IPS-NIHi7 (cell line): Measurements from ENCODE around the gene MYMX.

Source experiments
- DNase-seq: peaks from one replicate; pipeline ENCODE4 v3.0.0; 2012; ENCODE audit warnings: mixed read lengths; ENCODE audit errors: extremely low spot score

The MYMX gene

DNA sequence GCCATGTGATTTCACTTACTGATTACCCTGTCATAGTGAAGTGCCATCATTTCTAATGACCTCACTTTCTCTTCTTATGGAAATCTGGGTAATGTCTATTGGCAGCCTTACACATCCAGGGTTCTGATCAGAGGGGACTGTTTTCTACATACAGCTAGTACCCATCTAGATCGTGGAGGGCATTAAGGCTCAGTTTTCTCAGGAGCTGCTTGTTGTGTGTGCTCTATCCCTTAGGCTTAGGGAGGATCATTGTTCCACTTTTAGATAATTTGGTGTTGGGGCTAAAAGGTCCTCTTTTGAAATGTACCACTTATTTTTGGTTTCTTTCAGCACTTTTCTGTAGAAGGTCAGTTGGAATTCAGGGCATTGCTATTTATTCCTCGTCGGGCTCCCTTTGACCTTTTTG, 34.0 kb downstream of the MYMX start:
- DNase-seq, result no peak

GRCh38 chr6:44251576-44252524, 35.1 kb downstream of the MYMX start:
- DNase-seq, result no peak

DNA sequence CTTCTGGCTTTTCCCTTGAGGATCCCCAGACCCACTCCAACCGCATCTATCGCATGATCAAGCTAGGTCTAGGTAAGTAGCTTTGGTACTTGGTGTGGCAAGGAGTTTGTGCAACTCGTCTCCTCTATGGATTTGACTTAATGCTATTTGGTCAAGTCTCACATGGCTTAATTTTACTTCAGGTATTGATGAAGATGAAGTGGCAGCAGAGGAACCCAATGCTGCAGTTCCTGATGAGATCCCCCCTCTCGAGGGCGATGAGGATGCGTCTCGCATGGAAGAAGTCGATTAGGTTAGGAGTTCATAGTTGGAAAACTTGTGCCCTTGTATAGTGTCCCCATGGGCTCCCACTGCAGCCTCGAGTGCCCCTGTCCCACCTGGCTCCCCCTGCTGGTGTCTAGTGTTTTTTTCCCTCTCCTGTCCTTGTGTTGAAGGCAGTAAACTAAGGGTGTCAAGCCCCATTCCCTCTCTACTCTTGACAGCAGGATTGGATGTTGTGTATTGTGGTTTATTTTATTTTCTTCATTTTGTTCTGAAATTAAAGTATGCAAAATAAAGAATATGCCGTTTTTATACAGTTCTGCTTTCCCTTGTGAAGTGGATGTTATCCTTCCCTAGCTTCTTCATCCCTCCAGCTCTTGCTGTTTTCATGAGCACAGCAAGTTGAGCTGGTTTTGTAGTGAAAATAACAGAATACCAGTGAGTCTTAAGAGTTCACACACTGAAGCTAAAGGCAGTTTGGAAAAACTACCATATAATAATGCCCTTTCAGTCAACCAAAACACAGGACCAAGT, 36.8 kb downstream of the MYMX start:
- no peak for DNase-seq

- DNase-seq, result no peak
Observed at GRCh38 chr6:44254191-44255104, 37.7 kb downstream of the MYMX start.

DNA sequence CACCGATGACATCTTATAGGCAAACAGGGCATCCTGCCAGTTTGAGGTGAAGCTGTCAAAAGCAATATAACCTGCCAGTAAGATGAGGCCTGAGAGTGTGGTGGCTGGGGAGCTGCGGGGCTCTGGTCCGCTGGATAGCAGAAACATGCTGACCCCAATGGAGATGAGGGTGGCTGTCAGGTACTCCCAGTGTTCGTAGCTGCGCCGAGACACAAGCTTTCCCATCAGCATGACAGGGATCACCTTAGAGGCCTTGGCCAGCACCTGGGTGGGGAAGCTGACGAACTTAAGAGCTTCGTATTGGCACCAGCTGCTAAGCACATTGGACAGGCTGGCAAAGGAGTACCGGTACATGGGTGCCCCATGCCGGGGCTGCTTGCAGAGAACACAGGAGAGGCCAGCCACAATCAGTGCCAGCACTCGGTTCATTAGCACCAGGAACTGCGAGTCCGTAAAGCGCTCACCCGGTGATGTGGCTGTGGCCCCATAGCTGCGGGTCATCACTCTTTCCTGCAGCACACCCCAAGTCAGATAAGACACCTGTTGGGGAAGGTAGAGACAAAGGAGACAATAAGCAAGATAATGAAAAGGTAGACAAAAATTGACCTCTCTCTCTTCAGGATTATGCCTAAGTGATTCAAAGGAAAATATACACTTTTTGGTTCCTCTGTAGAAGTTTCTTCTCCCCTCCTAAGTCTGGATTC, 38.5 kb downstream of the MYMX start:
- DNase-seq, result no peak

- DNase-seq, result no peak
Observed at GRCh38 chr6:44255871-44256774, 39.4 kb downstream of the MYMX start.

GRCh38 chr6:44256775-44257024, 40.0 kb downstream of the MYMX start:
- DNase-seq, result no peak

- DNase-seq, result peak; percentile 79
Observed at GRCh38 chr6:44257025-44257752, 40.5 kb downstream of the MYMX start, which contains the start of gene SLC35B2. TSS of gene SLC35B2 (minus strand) at chr6:44257528. CDS start at chr6:44257410, 118 bp downstream.

- DNase-seq, result no peak
Observed at GRCh38 chr6:44257753-44258324, 41.1 kb downstream of the MYMX start.

GRCh38 chr6:44258325-44258863, 41.7 kb downstream of the MYMX start:
- no peak for DNase-seq

DNA sequence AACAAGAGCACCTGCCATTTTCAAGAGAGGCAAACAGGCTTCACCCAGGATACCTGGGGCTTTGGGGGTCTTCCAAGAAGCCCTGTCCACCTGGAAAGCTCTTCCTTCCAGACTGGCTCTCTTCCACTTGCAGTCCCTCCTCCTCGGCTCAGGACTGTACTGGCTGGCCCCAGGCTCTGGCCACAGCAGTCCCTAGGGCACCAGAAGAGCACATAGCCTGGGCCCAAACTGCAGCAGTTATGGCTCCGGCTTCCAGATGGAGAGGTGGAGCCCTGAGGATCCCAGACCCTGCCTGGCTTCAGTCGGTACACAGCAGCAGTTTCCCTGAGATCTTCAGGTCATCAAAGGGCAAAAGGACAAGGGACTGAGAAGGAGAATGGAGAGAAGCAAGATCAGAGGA, 42.2 kb downstream of the MYMX start:
- DNase-seq, result no peak

DNA sequence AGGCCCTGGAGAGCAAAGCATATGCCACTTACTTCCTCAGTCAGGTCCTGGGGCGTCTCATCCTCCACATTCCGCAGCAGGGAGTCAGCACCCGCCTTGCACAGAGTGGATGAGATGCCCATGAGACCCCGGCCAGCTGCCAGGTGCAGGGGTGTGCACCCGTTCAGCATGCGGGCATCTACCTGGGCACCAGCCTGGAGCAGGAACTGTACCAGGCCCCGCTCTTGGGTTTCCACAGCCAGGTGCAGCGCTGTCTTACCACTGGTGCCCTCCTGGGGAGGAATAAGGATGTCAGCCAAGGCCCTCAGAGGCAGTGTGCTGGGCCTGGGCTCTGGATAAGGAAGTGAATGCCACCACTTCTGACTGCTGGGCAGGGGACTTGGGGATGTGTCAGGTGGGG, 43.3 kb downstream of the MYMX start:
- DNase-seq, result no peak

- no peak for DNase-seq
Observed at GRCh38 chr6:44260451-44261297, 43.9 kb downstream of the MYMX start.

- DNase-seq, result no peak
Observed at GRCh38 chr6:44261581-44261980, 44.9 kb downstream of the MYMX start.

DNA sequence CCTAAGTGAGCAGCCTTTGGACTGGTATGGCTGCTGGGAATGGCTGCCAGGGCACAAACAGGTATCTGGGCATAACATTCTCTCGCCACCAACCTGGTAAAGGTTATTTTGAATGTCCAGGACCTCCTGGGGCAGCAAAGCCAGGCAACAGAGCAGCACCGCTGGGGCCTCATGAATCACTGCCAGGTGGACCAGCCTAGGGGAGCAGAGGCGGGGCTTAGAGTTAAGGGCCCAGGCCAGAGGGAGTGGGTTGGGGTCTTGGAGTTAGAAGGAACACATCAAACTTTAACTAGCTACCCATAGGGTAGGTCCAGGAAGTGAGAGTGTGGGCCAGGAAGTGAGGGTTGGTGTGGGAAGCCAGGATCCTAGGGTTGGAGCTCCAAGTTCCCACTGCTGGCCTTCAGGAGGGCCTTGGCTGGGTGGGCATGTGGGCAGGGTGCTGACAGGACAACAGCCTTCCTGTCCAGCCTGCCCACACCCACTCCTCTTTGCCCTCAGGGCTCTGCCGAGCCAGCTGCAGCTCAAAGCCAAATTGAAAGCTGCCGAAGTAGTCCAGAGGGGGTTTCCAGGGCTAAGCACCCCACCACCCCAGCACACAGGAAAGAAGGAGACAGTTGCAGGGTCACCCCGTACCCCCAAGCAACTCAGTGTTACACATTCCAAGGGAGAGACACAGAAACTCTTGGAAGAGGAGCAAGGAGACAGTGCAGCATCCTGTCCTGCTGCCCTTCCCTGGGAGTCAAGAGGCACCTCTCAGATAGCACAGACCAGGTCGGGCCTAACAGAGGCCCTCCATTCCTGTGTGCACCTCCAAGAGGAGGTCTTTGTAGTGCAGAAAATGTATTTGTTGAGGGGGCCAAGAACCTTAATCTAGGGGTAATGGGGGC, 46.0 kb downstream of the MYMX start:
- DNase-seq, result no peak

DNA sequence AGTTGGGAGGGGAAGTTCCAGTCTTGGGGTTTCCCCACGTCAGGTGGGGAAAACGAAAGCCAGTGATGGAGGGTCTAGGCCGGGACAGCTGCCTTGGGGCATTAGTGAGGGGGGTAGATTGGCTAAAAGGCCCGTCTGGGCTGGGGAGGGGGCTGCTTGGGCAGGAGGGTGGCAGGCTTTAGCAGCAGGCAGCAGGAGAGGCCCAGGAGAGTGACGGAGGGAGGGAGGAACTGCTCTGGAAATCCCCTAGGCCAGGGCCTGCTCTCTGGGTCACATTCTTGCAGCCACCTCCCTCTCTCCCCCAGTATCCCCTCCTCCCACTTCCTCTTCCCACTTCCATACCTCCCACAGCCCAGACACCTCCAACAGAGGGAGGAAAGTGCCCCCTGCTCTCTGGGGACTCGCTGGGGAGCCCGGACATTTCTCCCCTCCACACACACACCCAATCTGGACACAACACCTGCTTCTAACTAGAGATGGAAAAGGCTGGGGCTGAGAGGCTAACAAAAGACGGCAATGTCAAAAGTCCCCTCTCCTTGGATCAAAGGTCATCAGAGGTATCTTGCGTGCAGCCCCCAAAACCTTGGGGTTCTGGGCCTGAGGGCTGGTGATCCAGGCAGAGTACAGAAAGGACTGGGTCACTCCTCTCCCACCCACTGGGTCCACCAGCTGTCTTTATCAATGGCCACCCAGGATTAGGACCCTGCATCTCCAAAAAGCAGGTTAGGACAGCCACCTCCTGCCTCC, 46.8 kb downstream of the MYMX start:
- DNase-seq, result peak; percentile 46
